Psoas muscle (tissue), 8 donors: ENCODE data around the gene PGC. TPM values are rescaled to one million over a fixed set of nuclear protein-coding genes. Genes with fewer than 3 reads are reported as not detected.

Experiments
- ATAC-seq, 4 donors: fragments of 200-7000 bp; cut with Tn5 transposase; one replicate each; pipeline ENCODE4 v1.9.1; 2020; ENCODE audit warnings: moderate library complexity in 3 of 4, mild to moderate bottlenecking in 2 of 4
- DNase-seq, 2 donors: peaks; one replicate each; pipeline ENCODE4 v3.0.0-alpha.2; 2020
- H3K27ac ChIP-seq: fragments of 200-600 bp; one replicate; pipeline ENCODE4 v1.8.0; 2022
- H3K27me3 ChIP-seq, 3 donors: fragments of 200-600 bp in 1 of 3; one replicate each; pipeline versions ENCODE4 v1.6.1 to v1.8.0; 2013 to 2022; ENCODE audit warnings: low read length in 2 of 3, mild to moderate bottlenecking in 2 of 3, moderate library complexity in 1 of 3; ENCODE audit not compliant: insufficient read depth in 3 of 3
- H3K36me3 ChIP-seq, 2 donors: fragments of 200-600 bp in 1 of 2; one replicate each; pipeline versions ENCODE4 v1.6.1 to v1.8.0; 2013 to 2022; ENCODE audit warnings: low read depth in 1 of 2, mild to moderate bottlenecking in 1 of 2, moderate library complexity in 1 of 2; ENCODE audit not compliant: insufficient read depth in 1 of 2
- H3K4me1 ChIP-seq: fragments of 200-600 bp; one replicate; pipeline ENCODE4 v1.8.0; 2022
- H3K4me3 ChIP-seq: fragments of 200-600 bp; one replicate; pipeline ENCODE4 v1.8.0; 2022; ENCODE audit warnings: mild to moderate bottlenecking
- H3K9me3 ChIP-seq: fragments of 200-600 bp; one replicate; pipeline ENCODE4 v1.8.0; 2022
- CTCF ChIP-seq: fragments of 200-600 bp; IDR thresholded peaks from one replicate; pipeline ENCODE4 v1.8.0; 2022; ENCODE audit warnings: antibody characterized with exemption
- WGBS, 3 donors: extraction: QIAGEN DNeasy Blood & Tissue Kit; methylation state at CpG; one replicate each; pipeline versions ENCODE4 v1.1.6 to v1.1.7; 2013; 5-methylcytosine and 5-hydroxymethylcytosine counted together
- intact Hi-C, 2 donors: fragments of 100-400 bp; cut with DNase I; formaldehyde crosslinking; loops; one replicate each; pipeline versions ENCODE4 v1.11.0 to v1.14.2; 2022
- polyA plus RNA-seq, 3 donors: library from polyadenylated mRNA; stranded (reverse); fragments of 200-250 nt; gene quantifications; one replicate each; pipeline ENCODE4 v1.2.3, GENCODE V29; 2013
- total RNA-seq, 4 donors: library from RNA; stranded (reverse); fragmentation: NEBNext Ultra II Directional in 2 of 4; extraction: Animal tissue kit (Norgen Biotek cat#: 25700) in 2 of 4; gene quantifications; one replicate each; pipeline versions ENCODE4 v1.2.1 to v1.2.4, GENCODE V29; 2021 to 2023
- donor health status: healthy with polysubstance abuse.
- donor health status: DM: no; HTN: no; CAD: no; lungs with moderate emphysema.
- donor health status: Bipolar disorder and iron deficiency.
- donor health status: healthy.
- donor health status: DM: yes; HTN: yes; CAD: no.
- donor health status: DM: no; HTN: no; CAD: no.
- donor health status: DM: no; HTN: no; CAD: no.
- donor health status: DM: yes; HTN: yes; CAD: no.

Gene PGC
- total and polyA plus RNA-seq, 7 donors: 0.48 to 1.0 TPM; not detected in 5

GRCh38 chr6:41736186-41736733, 10.9 kb downstream of the PGC start:
- whole genome bisulfite sequencing, 3 donors: 60 to 75% (median 63%) methylated on average over 6 of the region's 6 CpGs
- Histone ChIP-seq H3K4me1 (peaks cover 21% of the 10 kb centered on the region), H3K4me3 (no peak overlapping the region), H3K27me3 (no peaks in the 10 kb centered on the region), H3K9me3 (no peaks in the 10 kb centered on the region), H3K27ac (no peak overlapping the region), H3K36me3 (peaks cover 0 to 6% of the 10 kb centered on the region in 2 donors)
- intact Hi-C loops: loop anchor here (2.0 to 5.0 kb wide), 2 partner anchors 41 kb away; partner anchors contain the start of gene FRS3 (in 1 of the 2)
- ATAC-seq (no peak), DNase-seq (peak in 1 of 2 donors; percentile 19)
- no peak for TF ChIP-seq CTCF

GRCh38 chr6:41735427-41736185, 11.6 kb downstream of the PGC start, which contains the start of gene TFEB:
TFEB (minus strand) TSS chr6:41735608; CDS start chr6:41691213, 44,395 bp downstream.
- H3K9me3 ChIP-seq: no peaks in the 10 kb centered on the region
- ATAC-seq: peak; percentile 65 to 82 (median 78)
- whole genome bisulfite sequencing, 3 donors: 6 to 13% (median 10%) methylated on average over 26 to 50 of the region's 50 CpGs
- H3K4me3 ChIP-seq: peak within 1 kb of the TSS; percentile 88
- DNase-seq: peak; percentile 96 to 97
- intact Hi-C loops: loop anchor here (2.0 to 5.0 kb wide), 2 partner anchors 41 to 42 kb away; partner anchors contain the start of gene FRS3 (in 1 of the 2)
- H3K36me3 ChIP-seq: peaks cover 0 to 6% of the 10 kb centered on the region in 2 donors
- H3K27ac ChIP-seq: peak within 1 kb of the TSS; percentile 96
- peaks cover 28% of the 10 kb centered on the region for H3K4me1 ChIP-seq
- no peaks in the 10 kb centered on the region for H3K27me3 ChIP-seq
- TF ChIP-seq CTCF: peak; percentile 99

GRCh38 chr6:41734666-41735426, 12.4 kb downstream of the PGC start:
- DNase-seq: peak; percentile 84 to 89

More at GRCh38 chr6:41734666-41735426, 12.4 kb downstream of the PGC start:
- peak overlapping the region; percentile 88 for H3K4me3 ChIP-seq
- 0 to 1% (median 1%) methylated on average over 17 to 76 of the region's 76 CpGs for WGBS, 3 donors
- H3K27me3 ChIP-seq: no peaks in the 10 kb centered on the region
- H3K36me3 ChIP-seq: peaks cover 0 to 6% of the 10 kb centered on the region in 2 donors
- intact Hi-C loops: loop anchor here in 1 of 2 donors (5.0 kb wide), 1 partner anchor 42 kb away; the partner anchor contains the start of gene FRS3
- H3K9me3 ChIP-seq: no peaks in the 10 kb centered on the region
- TF ChIP-seq CTCF: no peak
- H3K4me1 ChIP-seq: peaks cover 35% of the 10 kb centered on the region
- ATAC-seq: peak; percentile 54 to 67 (median 62)
- H3K27ac ChIP-seq: peak overlapping the region; percentile 96
